ENCODE data around the gene C1orf87.

Gene C1orf87

DNA sequence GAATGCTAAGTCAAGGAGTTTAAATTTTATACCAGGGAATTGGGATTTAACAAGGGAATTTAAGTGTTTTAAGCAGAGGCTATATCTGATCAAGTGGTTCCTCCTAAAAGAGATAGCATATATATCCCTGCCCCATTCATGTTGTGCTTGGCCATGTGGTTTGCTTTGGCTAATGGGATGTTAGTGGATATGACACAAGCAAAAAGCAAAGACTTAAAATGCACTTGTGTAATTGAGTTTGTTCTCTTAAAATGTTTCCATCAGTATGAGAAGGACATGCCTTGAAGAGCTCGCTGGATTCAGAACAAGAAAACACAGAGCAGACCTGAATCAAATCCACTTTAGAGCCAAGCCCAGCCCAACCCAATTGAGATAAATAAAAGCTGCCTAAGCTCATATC lies 22.4 kb downstream of the C1orf87 start:
- no peak for TF ChIP-seq ZNF558 (tag by site-specific recombination; IDR thresholded peaks at IDR 0.05)
- TF ChIP-seq, protein P1, sequence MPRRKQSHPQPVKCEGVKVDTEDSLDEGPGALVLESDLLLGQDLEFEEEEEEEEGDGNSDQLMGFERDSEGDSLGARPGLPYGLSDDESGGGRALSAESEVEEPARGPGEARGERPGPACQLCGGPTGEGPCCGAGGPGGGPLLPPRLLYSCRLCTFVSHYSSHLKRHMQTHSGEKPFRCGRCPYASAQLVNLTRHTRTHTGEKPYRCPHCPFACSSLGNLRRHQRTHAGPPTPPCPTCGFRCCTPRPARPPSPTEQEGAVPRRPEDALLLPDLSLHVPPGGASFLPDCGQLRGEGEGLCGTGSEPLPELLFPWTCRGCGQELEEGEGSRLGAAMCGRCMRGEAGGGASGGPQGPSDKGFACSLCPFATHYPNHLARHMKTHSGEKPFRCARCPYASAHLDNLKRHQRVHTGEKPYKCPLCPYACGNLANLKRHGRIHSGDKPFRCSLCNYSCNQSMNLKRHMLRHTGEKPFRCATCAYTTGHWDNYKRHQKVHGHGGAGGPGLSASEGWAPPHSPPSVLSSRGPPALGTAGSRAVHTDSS (tag by site-specific recombination; IDR thresholded peaks at IDR 0.05), result no peak
- no peak for TF ChIP-seq ZNF510 (tag by site-specific recombination; IDR thresholded peaks at IDR 0.05; ENCODE audit: insufficient replicate concordance)
- no peak for TF ChIP-seq ZNF830 (tag by site-specific recombination; IDR thresholded peaks at IDR 0.05; ENCODE audit: low read depth)
- TF ChIP-seq, protein P2, sequence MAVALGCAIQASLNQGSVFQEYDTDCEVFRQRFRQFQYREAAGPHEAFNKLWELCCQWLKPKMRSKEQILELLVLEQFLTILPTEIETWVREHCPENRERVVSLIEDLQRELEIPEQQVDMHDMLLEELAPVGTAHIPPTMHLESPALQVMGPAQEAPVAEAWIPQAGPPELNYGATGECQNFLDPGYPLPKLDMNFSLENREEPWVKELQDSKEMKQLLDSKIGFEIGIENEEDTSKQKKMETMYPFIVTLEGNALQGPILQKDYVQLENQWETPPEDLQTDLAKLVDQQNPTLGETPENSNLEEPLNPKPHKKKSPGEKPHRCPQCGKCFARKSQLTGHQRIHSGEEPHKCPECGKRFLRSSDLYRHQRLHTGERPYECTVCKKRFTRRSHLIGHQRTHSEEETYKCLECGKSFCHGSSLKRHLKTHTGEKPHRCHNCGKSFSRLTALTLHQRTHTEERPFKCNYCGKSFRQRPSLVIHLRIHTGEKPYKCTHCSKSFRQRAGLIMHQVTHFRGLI (tag by site-specific recombination; IDR thresholded peaks at IDR 0.05), result no peak
- no peak for TF ChIP-seq ZNF76 (tag by site-specific recombination; IDR thresholded peaks at IDR 0.05; ENCODE audit: borderline replicate concordance, low read depth)
- no peak for TF ChIP-seq WT1 (tag by site-specific recombination; IDR thresholded peaks at IDR 0.05)
- TF ChIP-seq ZNF239 (tag by site-specific recombination; IDR thresholded peaks at IDR 0.05), result no peak
- no peak for TF ChIP-seq HOXD13 (CRISPR knock-in tag; IDR thresholded peaks at IDR 0.05; ENCODE audit: borderline replicate concordance)
- TF ChIP-seq, protein P3, sequence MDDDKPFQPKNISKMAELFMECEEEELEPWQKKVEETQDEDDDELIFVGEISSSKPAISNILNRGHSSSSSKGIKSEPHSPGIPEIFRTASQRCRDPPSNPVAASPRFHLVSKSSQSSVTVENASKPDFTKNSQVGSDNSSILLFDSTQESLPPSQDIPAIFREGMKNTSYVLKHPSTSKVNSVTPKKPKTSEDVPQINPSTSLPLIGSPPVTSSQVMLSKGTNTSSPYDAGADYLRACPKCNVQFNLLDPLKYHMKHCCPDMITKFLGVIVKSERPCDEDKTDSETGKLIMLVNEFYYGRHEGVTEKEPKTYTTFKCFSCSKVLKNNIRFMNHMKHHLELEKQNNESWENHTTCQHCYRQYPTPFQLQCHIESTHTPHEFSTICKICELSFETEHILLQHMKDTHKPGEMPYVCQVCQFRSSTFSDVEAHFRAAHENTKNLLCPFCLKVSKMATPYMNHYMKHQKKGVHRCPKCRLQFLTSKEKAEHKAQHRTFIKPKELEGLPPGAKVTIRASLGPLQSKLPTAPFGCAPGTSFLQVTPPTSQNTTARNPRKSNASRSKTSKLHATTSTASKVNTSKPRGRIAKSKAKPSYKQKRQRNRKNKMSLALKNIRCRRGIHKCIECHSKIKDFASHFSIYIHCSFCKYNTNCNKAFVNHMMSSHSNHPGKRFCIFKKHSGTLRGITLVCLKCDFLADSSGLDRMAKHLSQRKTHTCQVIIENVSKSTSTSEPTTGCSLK (tag by site-specific recombination; IDR thresholded peaks at IDR 0.05), result no peak
- TF ChIP-seq, protein P4, sequence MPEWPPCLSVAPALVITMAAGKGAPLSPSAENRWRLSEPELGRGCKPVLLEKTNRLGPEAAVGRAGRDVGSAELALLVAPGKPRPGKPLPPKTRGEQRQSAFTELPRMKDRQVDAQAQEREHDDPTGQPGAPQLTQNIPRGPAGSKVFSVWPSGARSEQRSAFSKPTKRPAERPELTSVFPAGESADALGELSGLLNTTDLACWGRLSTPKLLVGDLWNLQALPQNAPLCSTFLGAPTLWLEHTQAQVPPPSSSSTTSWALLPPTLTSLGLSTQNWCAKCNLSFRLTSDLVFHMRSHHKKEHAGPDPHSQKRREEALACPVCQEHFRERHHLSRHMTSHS (tag by site-specific recombination; IDR thresholded peaks at IDR 0.05), result no peak
- TF ChIP-seq, protein P5, sequence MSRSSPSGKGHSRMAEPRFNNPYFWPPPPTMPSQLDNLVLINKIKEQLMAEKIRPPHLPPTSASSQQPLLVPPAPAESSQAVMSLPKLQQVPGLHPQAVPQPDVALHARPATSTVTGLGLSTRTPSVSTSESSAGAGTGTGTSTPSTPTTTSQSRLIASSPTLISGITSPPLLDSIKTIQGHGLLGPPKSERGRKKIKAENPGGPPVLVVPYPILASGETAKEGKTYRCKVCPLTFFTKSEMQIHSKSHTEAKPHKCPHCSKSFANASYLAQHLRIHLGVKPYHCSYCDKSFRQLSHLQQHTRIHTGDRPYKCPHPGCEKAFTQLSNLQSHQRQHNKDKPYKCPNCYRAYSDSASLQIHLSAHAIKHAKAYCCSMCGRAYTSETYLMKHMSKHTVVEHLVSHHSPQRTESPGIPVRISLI (tag by site-specific recombination; IDR thresholded peaks at IDR 0.05), result no peak
- TF ChIP-seq, protein P6, sequence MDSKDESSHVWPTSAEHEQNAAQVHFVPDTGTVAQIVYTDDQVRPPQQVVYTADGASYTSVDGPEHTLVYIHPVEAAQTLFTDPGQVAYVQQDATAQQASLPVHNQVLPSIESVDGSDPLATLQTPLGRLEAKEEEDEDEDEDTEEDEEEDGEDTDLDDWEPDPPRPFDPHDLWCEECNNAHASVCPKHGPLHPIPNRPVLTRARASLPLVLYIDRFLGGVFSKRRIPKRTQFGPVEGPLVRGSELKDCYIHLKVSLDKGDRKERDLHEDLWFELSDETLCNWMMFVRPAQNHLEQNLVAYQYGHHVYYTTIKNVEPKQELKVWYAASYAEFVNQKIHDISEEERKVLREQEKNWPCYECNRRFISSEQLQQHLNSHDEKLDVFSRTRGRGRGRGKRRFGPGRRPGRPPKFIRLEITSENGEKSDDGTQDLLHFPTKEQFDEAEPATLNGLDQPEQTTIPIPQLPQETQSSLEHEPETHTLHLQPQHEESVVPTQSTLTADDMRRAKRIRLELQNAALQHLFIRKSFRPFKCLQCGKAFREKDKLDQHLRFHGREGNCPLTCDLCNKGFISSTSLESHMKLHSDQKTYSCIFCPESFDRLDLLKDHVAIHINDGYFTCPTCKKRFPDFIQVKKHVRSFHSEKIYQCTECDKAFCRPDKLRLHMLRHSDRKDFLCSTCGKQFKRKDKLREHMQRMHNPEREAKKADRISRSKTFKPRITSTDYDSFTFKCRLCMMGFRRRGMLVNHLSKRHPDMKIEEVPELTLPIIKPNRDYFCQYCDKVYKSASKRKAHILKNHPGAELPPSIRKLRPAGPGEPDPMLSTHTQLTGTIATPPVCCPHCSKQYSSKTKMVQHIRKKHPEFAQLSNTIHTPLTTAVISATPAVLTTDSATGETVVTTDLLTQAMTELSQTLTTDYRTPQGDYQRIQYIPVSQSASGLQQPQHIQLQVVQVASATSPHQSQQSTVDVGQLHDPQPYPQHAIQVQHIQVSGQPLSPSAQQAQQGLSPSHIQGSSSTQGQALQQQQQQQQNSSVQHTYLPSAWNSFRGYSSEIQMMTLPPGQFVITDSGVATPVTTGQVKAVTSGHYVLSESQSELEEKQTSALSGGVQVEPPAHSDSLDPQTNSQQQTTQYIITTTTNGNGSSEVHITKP (tag by site-specific recombination; IDR thresholded peaks at IDR 0.05), result no peak
- TF ChIP-seq, protein P7, sequence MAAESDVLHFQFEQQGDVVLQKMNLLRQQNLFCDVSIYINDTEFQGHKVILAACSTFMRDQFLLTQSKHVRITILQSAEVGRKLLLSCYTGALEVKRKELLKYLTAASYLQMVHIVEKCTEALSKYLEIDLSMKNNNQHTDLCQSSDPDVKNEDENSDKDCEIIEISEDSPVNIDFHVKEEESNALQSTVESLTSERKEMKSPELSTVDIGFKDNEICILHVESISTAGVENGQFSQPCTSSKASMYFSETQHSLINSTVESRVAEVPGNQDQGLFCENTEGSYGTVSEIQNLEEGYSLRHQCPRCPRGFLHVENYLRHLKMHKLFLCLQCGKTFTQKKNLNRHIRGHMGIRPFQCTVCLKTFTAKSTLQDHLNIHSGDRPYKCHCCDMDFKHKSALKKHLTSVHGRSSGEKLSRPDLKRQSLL (tag by site-specific recombination; IDR thresholded peaks at IDR 0.05), result no peak
- no peak for TF ChIP-seq ZNF202 (tag by site-specific recombination; IDR thresholded peaks at IDR 0.05; ENCODE audit: borderline replicate concordance)
- TF ChIP-seq, protein P8, sequence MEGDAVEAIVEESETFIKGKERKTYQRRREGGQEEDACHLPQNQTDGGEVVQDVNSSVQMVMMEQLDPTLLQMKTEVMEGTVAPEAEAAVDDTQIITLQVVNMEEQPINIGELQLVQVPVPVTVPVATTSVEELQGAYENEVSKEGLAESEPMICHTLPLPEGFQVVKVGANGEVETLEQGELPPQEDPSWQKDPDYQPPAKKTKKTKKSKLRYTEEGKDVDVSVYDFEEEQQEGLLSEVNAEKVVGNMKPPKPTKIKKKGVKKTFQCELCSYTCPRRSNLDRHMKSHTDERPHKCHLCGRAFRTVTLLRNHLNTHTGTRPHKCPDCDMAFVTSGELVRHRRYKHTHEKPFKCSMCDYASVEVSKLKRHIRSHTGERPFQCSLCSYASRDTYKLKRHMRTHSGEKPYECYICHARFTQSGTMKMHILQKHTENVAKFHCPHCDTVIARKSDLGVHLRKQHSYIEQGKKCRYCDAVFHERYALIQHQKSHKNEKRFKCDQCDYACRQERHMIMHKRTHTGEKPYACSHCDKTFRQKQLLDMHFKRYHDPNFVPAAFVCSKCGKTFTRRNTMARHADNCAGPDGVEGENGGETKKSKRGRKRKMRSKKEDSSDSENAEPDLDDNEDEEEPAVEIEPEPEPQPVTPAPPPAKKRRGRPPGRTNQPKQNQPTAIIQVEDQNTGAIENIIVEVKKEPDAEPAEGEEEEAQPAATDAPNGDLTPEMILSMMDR (tag by site-specific recombination; IDR thresholded peaks at IDR 0.05), result no peak
- TF ChIP-seq HOXC10 (CRISPR knock-in tag; IDR thresholded peaks at IDR 0.05), result no peak
- no peak for TF ChIP-seq ZNF155 (tag by site-specific recombination; IDR thresholded peaks at IDR 0.05)
- TF ChIP-seq, protein P9, sequence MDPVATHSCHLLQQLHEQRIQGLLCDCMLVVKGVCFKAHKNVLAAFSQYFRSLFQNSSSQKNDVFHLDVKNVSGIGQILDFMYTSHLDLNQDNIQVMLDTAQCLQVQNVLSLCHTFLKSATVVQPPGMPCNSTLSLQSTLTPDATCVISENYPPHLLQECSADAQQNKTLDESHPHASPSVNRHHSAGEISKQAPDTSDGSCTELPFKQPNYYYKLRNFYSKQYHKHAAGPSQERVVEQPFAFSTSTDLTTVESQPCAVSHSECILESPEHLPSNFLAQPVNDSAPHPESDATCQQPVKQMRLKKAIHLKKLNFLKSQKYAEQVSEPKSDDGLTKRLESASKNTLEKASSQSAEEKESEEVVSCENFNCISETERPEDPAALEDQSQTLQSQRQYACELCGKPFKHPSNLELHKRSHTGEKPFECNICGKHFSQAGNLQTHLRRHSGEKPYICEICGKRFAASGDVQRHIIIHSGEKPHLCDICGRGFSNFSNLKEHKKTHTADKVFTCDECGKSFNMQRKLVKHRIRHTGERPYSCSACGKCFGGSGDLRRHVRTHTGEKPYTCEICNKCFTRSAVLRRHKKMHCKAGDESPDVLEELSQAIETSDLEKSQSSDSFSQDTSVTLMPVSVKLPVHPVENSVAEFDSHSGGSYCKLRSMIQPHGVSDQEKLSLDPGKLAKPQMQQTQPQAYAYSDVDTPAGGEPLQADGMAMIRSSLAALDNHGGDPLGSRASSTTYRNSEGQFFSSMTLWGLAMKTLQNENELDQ (tag by site-specific recombination; IDR thresholded peaks at IDR 0.05; ENCODE audit: low read depth), result no peak
- H3K4me3 ChIP-seq (ENCODE audit: low read depth, low read length), result no peak overlapping the region

More for the DNA sequence above, 22.4 kb downstream of the C1orf87 start:
- Histone ChIP-seq H3K36me3 (ENCODE audit: control insufficient read depth in 2 of 2, insufficient read depth in 1 of 2, low read length in 2 of 2) (no peaks in the 10 kb centered on the region), H3K27ac (ENCODE audit: extremely low read depth, low read depth, low read length) (no peak overlapping the region), H3K9me3 (ENCODE audit: control insufficient read depth, insufficient read depth, low read depth, low read length) (no peaks in the 10 kb centered on the region), H3K4me1 (ENCODE audit: control insufficient read depth, insufficient read depth, low read length) (no peaks in the 10 kb centered on the region)
- ChIA-PET CTCF (no interaction called here), POLR2A (no interaction called here)

All from HEK293 (cell line).